Omental fat pad (tissue), 4 donors: ENCODE data around the gene ADAMTS14. TPM values are rescaled to one million over a fixed set of nuclear protein-coding genes. Genes with fewer than 3 reads are reported as not detected.

Experiments used
- ATAC-seq: fragments of 150-250 bp; one replicate; pipeline ENCODE4 v1.9.1; 2016; ENCODE audit warnings: mild to moderate bottlenecking, moderate library complexity; ENCODE audit not compliant: low FRiP score
- DNase-seq: peaks from one replicate; pipeline ENCODE4 v3.0.0-alpha.2; 2019; ENCODE audit warnings: low spot score
- small RNA-seq: library from RNA; depleted of rRNA; stranded (forward); fragments of <200 nt; gene quantifications from one replicate; pipeline ENCODE3, GENCODE V24; 2016
- total RNA-seq, 4 donors: library from RNA; depleted of rRNA; stranded (reverse); fragments of >200 nt; gene quantifications; one replicate each; pipeline ENCODE4 v1.1.0, GENCODE V29; 2016
- TF ChIP-seq, protein P1 (sequence below), 3 donors: fragments of 450-650 bp; IDR thresholded peaks; one replicate each; pipeline ENCODE4 v1.5.1; 2016 to 2017; ENCODE audit warnings: antibody characterized with exemption in 3 of 3, mild to moderate bottlenecking in 3 of 3, moderate library complexity in 2 of 3

Gene ADAMTS14
- total RNA-seq, 4 donors from 2014 or later = 0.19 to 0.60 (median 0.47) TPM; not detected in 1

DNA sequence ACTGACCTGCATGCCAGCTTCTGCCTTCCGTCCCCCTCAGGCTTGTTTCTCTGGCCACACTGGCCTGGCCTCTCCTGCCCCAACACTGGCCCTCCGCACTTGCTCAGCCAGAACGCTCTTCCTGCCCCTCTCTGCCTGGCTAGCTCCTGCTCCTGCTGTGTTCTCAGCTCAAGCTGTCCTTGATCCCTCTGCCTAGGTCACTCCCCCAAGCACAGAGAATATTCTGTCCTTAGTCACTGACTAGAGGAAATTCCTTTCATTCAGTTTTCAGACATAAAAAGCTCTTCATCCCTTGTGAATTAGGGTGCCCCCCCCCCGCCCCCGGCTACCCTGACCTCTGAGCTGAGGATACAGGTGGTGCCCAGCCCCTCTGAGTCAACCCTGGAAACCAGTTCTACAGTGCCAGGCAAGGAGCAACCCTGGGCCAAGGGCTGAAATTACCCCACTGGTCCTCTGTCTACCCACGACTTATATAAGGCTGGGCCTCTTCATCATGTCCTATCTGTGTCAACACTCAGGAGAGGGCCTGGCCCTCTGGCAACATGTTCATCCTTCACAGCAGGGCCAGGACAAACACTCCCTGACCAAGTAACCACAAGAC is 136.8 kb downstream of the ADAMTS14 start:
- DNase-seq (no peak), ATAC-seq (no peak)
- TF ChIP-seq, protein P1, sequence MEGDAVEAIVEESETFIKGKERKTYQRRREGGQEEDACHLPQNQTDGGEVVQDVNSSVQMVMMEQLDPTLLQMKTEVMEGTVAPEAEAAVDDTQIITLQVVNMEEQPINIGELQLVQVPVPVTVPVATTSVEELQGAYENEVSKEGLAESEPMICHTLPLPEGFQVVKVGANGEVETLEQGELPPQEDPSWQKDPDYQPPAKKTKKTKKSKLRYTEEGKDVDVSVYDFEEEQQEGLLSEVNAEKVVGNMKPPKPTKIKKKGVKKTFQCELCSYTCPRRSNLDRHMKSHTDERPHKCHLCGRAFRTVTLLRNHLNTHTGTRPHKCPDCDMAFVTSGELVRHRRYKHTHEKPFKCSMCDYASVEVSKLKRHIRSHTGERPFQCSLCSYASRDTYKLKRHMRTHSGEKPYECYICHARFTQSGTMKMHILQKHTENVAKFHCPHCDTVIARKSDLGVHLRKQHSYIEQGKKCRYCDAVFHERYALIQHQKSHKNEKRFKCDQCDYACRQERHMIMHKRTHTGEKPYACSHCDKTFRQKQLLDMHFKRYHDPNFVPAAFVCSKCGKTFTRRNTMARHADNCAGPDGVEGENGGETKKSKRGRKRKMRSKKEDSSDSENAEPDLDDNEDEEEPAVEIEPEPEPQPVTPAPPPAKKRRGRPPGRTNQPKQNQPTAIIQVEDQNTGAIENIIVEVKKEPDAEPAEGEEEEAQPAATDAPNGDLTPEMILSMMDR (IDR thresholded peaks at IDR 0.05) = no peak

DNA sequence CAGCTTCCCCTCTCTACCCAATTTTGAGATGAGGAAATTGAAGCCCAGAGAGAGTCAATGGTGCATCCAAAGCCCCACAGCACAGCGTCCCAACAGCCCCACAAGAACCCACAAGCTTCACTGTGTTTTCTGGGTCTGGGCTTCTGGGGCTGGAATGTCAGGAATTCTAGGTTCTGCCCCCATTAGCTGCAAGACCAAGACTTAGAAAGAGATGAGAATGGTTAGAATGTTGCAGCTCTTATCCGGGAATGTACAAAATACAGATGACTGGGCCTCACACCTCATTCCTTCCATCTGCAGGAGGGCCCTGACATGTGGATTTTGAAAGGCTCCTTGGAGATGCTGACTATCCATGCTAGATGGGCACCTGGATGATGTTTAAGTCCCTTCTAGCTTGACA is 137.4 kb downstream of the ADAMTS14 start:
- DNase-seq (no peak), ATAC-seq (no peak)
- TF ChIP-seq, protein P1 (IDR thresholded peaks at IDR 0.05) = no peak

- TF ChIP-seq, protein P1 (IDR thresholded peaks at IDR 0.05) = no peak
- DNase-seq = no peak
- no peak for ATAC-seq
These were observed 138.7 kb downstream of the ADAMTS14 start for GRCh38 chr10:70810967-70811366.

GRCh38 chr10:70811881-70812280 is 139.6 kb downstream of the ADAMTS14 start:
- DNase-seq (no peak), ATAC-seq (no peak)
- TF ChIP-seq, protein P1 (IDR thresholded peaks at IDR 0.05) = no peak

Small RNA genes lying within 50 kb of the gene (small RNA-seq; reads per million reads assigned to genes)
- gene RPS26P40 = not detected

Other genes starting within 250 kb of the ADAMTS14 start
- gene NODAL, start 230.8 kb upstream of the ADAMTS14 start, total RNA-seq = not detected
- 10 to 100 TPM in 2 of 4 donors, 1 to 10 TPM in 2; 3.3 to 12.1 (median 8.0) TPM for gene PALD1, start 193.7 kb upstream of the ADAMTS14 start, total RNA-seq
- gene PRF1, start 69.8 kb upstream of the ADAMTS14 start, total RNA-seq = 10 to 100 TPM in 1 of 4 donors, 1 to 10 TPM in 3; 3.0 to 21.4 (median 3.6) TPM
- gene TBATA, start 112.9 kb downstream of the ADAMTS14 start, total RNA-seq = not detected
- gene SGPL1, start 143.4 kb downstream of the ADAMTS14 start, total RNA-seq = 10 to 100 TPM; 27.8 to 35.3 (median 30.2) TPM
- 10 to 100 TPM; 47.0 to 77.2 (median 64.3) TPM for gene PCBD1, start 216.1 kb downstream of the ADAMTS14 start, total RNA-seq